SKM-1 (cell line): ENCODE data around the gene SNX21.
A peak's percentile ranks its signal among the peaks of the same experiment; 100 is the strongest.
"Not testable (repeated sequence)": the region's sequence is repeated elsewhere in the genome, so short reads cannot be mapped to it uniquely, and the experiment has no call there.

Experiments used
- DNase-seq: peaks from one replicate; lab custom pipeline; 2025; ENCODE audit not compliant: unreplicated experiment; lab: John Stamatoyannopoulos, UW

The SNX21 gene, protein sequence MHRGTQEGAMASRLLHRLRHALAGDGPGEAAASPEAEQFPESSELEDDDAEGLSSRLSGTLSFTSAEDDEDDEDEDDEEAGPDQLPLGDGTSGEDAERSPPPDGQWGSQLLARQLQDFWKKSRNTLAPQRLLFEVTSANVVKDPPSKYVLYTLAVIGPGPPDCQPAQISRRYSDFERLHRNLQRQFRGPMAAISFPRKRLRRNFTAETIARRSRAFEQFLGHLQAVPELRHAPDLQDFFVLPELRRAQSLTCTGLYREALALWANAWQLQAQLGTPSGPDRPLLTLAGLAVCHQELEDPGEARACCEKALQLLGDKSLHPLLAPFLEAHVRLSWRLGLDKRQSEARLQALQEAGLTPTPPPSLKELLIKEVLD

DNA sequence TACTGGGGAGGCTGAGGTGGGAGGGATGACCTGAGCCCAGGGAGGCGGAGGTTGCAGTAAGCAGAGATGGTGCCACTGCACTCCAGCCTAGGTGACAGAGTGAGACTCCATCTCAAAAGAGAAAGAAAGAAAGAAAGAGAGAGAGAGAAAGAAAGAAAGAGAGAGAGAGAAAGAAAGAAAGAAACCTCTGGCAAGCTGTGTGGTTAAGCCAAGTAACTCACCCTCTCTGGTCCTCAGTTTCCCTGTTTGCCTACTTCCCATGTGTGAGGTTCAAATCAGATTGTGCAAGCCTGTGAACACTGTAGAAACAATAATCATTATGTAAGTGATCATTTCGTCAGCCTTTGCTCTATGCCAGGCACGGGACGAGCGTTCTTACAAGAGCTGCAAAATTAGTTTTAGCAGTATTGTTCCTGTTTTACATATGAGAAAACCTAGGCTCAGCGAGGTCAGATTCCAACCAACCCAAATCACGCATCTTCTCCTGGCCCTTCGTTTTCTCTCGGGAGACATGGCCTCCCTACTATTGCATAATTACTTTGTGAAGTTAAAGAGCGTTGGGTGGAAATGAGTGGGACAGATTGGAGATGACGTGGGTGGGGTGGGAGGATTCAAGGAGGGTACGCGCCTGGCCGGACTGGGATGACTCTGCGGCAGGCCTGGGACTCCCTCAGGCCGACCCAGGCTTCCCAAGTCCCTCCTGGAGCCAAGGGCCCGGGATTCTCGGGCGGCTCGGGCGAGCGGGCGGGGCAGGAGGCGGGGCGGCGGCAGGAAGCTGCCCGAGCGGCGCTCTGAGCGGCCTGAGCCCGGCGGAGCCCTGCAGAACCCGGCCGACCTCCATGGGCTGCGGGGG lies at the start of gene SNX21:
Gene SNX21, plus strand, starts transcription at position 770 of the 853 bp plus-strand sequence. CDS start 121 bp downstream, outside the sequence.
- DNase-seq = peak; percentile 69

DNA sequence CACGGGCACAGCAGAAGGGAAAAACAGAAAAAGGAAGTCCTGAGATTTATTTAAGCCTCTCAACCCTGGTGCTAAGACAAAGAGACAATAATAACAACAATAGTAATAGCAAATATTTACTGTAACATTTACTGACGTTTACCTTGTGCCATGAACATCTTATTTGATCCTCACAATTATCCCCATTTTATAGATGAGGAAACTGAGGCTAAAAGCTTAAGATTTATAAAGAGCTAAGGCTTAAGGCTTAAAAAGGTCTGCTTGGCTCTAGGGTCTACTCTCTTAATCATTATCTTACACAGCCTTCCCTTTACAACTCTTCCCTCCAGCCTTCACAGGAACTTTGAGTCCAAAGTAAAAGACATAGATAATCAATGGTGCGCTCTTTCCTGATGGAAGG lies 45.2 kb upstream of the SNX21 start:
- DNase-seq = no peak

- peak; percentile 54 for DNase-seq
Observed at GRCh38 chr20:45792317-45793118, 41.1 kb upstream of the SNX21 start.

DNA sequence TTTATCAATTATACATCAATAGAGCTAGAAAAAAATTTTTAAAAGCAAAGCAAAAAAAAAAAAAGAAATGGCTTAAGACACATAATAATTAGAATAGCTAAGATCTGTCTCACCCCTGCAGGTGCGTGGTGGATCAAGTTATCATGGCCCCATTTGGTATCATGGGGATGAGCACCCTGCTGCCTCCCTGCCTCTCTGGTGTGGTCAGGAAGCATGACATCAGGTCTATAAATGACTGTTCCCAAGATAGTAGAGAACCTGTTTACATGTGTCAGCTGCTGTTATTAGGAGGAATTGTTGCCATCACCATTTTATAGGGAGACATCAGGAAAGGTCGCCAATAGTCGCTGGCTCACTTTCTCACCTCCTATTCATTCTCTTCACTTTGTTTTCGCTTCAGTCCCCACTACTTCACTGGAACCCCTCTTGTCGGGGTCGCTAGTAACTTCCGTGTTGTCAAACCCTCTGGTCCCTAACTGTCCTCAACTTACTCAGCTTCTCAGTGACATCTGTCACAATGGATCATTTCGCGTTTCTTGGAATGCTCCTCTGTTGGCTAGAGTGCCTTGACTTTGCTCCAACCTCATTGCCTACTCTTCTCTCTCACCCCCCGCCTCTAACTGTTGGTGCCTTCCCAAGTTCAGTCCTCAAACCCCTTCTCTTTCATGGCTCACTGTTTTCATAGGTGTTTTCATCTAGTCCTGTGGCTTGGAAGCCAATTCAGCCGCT lies 37.1 kb upstream of the SNX21 start:
- DNase-seq = no peak

- not testable (repeated sequence) for DNase-seq
Observed at GRCh38 chr20:45797510-45797909, 36.1 kb upstream of the SNX21 start.

- DNase-seq = not testable (repeated sequence)
Observed at GRCh38 chr20:45797955-45798354, 35.6 kb upstream of the SNX21 start.

- peak; percentile 58 for DNase-seq
Observed at GRCh38 chr20:45798935-45799642, 34.5 kb upstream of the SNX21 start.

- no peak for DNase-seq
Observed at GRCh38 chr20:45801851-45802250, 31.7 kb upstream of the SNX21 start.

- no peak for DNase-seq
Observed at GRCh38 chr20:45810191-45810970, 23.2 kb upstream of the SNX21 start.

DNA sequence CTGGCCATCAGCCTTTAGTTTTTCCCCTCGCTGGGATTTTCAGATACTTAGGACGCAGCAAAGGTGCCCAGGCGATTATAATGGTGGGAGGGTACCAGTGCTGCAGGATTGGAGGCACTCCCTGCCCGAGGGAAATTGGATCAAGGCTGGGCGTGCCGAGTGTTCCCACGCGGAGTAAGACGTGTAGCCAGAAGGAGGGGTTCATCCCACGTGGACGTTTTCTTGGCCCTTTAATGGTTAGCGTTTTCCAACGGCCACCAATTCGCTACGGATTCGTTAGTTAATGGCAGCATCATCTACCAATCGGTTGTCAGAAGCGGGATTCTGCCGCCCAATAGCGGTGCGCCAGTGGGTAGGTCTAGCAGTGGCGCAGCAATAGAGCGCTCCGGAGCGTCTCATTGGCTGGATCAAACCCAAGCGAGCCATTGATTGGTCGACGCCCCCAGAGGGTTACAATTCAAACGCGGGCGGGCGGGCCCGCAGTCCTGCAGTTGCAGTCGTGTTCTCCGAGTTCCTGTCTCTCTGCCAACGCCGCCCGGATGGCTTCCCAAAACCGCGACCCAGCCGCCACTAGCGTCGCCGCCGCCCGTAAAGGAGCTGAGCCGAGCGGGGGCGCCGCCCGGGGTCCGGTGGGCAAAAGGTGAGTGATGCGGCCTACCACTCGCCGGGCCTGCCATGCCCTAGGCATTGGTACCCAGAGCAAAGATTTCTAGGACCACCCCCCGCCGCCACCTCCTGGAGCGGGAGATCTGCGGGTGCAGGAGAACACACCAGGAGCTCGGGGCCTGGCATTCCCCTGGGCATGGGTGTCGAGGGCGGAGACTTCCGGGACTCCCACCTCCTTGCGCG lies 21.2 kb upstream of the SNX21 start, which contains the start of gene UBE2C:
Gene UBE2C, plus strand, starts transcription at position 488 of the 849 bp plus-strand sequence. Its CDS starts 52 bp downstream, at position 540.
- no peak for DNase-seq

GRCh38 chr20:45813006-45813340 lies 20.6 kb upstream of the SNX21 start:
- no peak for DNase-seq

- no peak for DNase-seq
Observed at GRCh38 chr20:45813489-45813888, 20.1 kb upstream of the SNX21 start.

DNA sequence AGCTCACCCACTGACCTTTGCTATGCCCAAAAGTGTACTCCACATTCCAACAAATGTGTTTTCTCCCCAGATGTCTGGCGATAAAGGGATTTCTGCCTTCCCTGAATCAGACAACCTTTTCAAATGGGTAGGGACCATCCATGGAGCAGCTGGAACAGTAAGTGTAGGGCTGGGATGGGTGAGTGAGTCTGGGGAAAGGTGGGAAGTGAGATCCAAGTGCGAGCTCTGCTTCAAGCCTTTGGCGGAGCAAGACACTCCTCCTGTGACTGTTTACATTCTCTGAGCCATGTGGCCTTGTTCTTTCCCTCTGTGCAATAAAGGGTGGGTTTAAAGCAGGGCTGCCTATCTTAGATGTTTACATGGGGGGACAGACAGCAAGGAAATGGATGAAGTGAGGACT lies 19.3 kb upstream of the SNX21 start:
- DNase-seq = no peak

- DNase-seq = no peak
Observed at GRCh38 chr20:45816951-45817350, 16.6 kb upstream of the SNX21 start.

DNA sequence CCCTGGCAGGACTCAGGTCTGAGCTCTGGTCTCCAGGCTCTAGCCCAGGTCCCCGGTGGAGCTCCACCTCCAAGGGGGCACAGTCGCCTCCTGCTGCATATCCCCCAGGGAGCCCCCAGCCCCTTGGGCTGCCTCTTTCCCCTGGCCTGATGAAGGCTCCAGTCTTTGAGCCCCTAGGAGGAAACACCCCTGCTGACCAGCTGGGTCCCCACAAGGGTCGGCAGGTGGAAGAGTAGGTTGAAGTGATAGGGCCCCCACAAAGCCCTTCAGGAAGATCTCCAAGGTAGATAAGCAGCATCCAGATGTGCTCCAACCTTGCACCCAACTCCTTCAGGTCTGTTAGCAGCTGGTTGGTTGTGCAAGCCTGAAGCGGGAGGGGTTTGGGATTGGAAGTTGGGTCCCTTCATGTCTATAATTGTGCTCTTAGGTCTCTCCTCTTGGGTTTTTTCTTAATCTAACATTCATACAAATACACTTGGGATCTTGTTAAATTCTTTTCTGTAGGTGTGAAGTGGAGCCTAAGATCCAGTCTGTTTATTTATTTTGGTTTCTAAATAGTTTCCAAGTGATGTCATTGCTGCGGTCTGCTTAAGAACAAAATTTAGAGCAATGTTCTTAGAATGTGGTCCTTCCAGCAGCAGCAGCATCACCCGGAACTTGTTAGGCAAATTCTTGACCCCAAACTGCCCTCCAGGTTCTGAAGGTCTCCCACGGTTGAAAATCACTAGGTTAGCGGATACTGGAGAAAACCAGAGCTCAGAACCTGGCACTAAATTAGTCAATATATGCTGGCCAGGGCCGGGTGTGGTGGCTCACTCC lies 16.0 kb upstream of the SNX21 start:
- no peak for DNase-seq

GRCh38 chr20:45818239-45818638 lies 15.4 kb upstream of the SNX21 start:
- no peak for DNase-seq

- no peak for DNase-seq
Observed at GRCh38 chr20:45819466-45819865, 14.1 kb upstream of the SNX21 start.
